DND-41 (cell line): Measurements from ENCODE around the gene GBP5.
A peak's percentile ranks its signal among the peaks of the same experiment; 100 is the strongest.

ENCODE experiments used
- ATAC-seq: fragments of 200-7000 bp; cut with Tn5 transposase; 3 replicates; pipeline ENCODE4 v1.9.1; 2021; ENCODE audit warnings: low read depth; ENCODE audit not compliant: insufficient read depth
- DNase-seq: peaks from one replicate; pipeline ENCODE4 v3.0.0-alpha.2; 2020
- H2AFZ ChIP-seq: 2 replicates; pipeline ENCODE4 v1.6.0; 2012; ENCODE audit warnings: low read depth, low read length
- H3K27ac ChIP-seq: 2 replicates; pipeline ENCODE4 v1.5.1; 2012; ENCODE audit warnings: low read length, inconsistent platforms
- H3K27me3 ChIP-seq: fragments of 200-600 bp; sonication (generic); 2 replicates; pipeline ENCODE4 v1.6.0; 2012; ENCODE audit warnings: low read length, mild to moderate bottlenecking, inconsistent platforms; ENCODE audit not compliant: insufficient read depth, poor library complexity
- H3K36me3 ChIP-seq: 2 replicates; pipeline ENCODE4 v1.5.1; 2012; ENCODE audit warnings: low read length, inconsistent platforms; ENCODE audit not compliant: insufficient read depth
- H3K4me1 ChIP-seq: 2 replicates; pipeline ENCODE4 v1.5.1; 2012; ENCODE audit warnings: mild to moderate bottlenecking, low read length; ENCODE audit not compliant: insufficient read depth
- H3K4me2 ChIP-seq: 2 replicates; pipeline ENCODE4 v1.6.0; 2012; ENCODE audit warnings: mild to moderate bottlenecking, moderate library complexity, low read length, inconsistent platforms; ENCODE audit not compliant: insufficient read depth
- H3K4me3 ChIP-seq, 2 experiments: fragments of 200-600 bp in 1 of 2; shearing (Covaris generic) in 1 of 2; 2 replicates each; pipeline ENCODE4 v1.5.1; 2012 to 2016; ENCODE audit warnings: inconsistent platforms in 2 of 2, low read length in 2 of 2, mild to moderate bottlenecking in 2 of 2, low read depth in 1 of 2, moderate library complexity in 1 of 2
- H3K79me2 ChIP-seq: 2 replicates; pipeline ENCODE4 v1.6.0; 2012; ENCODE audit warnings: low read length, inconsistent platforms; ENCODE audit not compliant: insufficient read depth
- H3K9ac ChIP-seq: 2 replicates; pipeline ENCODE4 v1.6.0; 2012; ENCODE audit warnings: low read depth, mild to moderate bottlenecking, inconsistent platforms, low read length, moderate library complexity
- H3K9me3 ChIP-seq: 2 replicates; pipeline ENCODE4 v1.5.1; 2012; ENCODE audit warnings: low read length, moderate library complexity, mild to moderate bottlenecking, inconsistent platforms; ENCODE audit not compliant: insufficient read depth, severe bottlenecking
- H4K20me1 ChIP-seq: 2 replicates; pipeline ENCODE4 v1.6.0; 2012; ENCODE audit warnings: low read length; ENCODE audit not compliant: insufficient read depth
- CTCF ChIP-seq: IDR thresholded peaks from 2 replicates; pipeline ENCODE4 v1.5.1; 2012; ENCODE audit warnings: borderline replicate concordance, low read length, moderate library complexity, mild to moderate bottlenecking; ENCODE audit not compliant: poor library complexity, severe bottlenecking; ENCODE audit errors: extremely low read depth
- EZH2 ChIP-seq: IDR thresholded peaks from 3 replicates; pipeline ENCODE4 v1.6.1; 2012; ENCODE audit warnings: borderline replicate concordance, low read depth, mild to moderate bottlenecking, moderate library complexity, low read length, inconsistent platforms; ENCODE audit not compliant: severe bottlenecking

GBP5 gene

GRCh38 chr1:89270423-89270822, 2.2 kb downstream of the GBP5 start:
- Histone ChIP-seq H2AFZ (no peak overlapping the region), H3K36me3 (peaks cover 57% of the 10 kb centered on the region), H4K20me1 (no peaks in the 10 kb centered on the region; the same call in 1 of the 2 replicates), H3K9me3 (peaks cover 2% of the 10 kb centered on the region), H3K27me3 (no peaks in the 10 kb centered on the region), H3K9ac (peak overlapping the region; percentile 66), H3K79me2 (peaks cover 78% of the 10 kb centered on the region), H3K4me2 (peak overlapping the region; percentile 88), H3K27ac (peak overlapping the region; percentile 87), H3K4me3 (peak overlapping the region; percentile 61 to 69), H3K4me1 (peaks cover 79% of the 10 kb centered on the region)
- TF ChIP-seq EZH2 (no peak), CTCF (no peak)
- no peak for DNase-seq
- no peak; the same call in 2 of the 3 replicates for ATAC-seq

GRCh38 chr1:89269277-89269676, 3.4 kb downstream of the GBP5 start:
- H3K27ac ChIP-seq = peak overlapping the region; percentile 87
- 0 out of 3 replicates have a peak, but pooled peaks have one; percentile 11 for ATAC-seq
- peaks cover 2% of the 10 kb centered on the region for H3K9me3 ChIP-seq
- H3K9ac ChIP-seq = peak overlapping the region; percentile 66
- peaks cover 67% of the 10 kb centered on the region for H3K36me3 ChIP-seq
- peak overlapping the region; percentile 61 to 69; a peak in 3 of 4 replicates for H3K4me3 ChIP-seq
- H3K4me2 ChIP-seq = peak overlapping the region; percentile 88
- TF ChIP-seq CTCF (no peak), EZH2 (no peak)
- peaks cover 86% of the 10 kb centered on the region for H3K79me2 ChIP-seq
- no peak overlapping the region for H2AFZ ChIP-seq
- H3K4me1 ChIP-seq = peaks cover 77% of the 10 kb centered on the region
- H4K20me1 ChIP-seq = no peaks in the 10 kb centered on the region; the same call in 1 of the 2 replicates
- DNase-seq = peak; percentile 48
- H3K27me3 ChIP-seq = no peaks in the 10 kb centered on the region

- H3K27ac ChIP-seq = peak overlapping the region; percentile 97
- peak overlapping the region in 1 of 2 experiments; percentile 15; a peak in 2 of 4 replicates for H3K4me3 ChIP-seq
- ATAC-seq = no peak
- H3K79me2 ChIP-seq = peaks cover 63% of the 10 kb centered on the region
- no peaks in the 10 kb centered on the region for H3K9me3 ChIP-seq
- peaks cover 80% of the 10 kb centered on the region for H3K36me3 ChIP-seq
- no peaks in the 10 kb centered on the region for H4K20me1 ChIP-seq
- H3K4me1 ChIP-seq = peaks cover 95% of the 10 kb centered on the region
- H3K27me3 ChIP-seq = no peaks in the 10 kb centered on the region
- no peak overlapping the region for H2AFZ ChIP-seq
- H3K4me2 ChIP-seq = peak overlapping the region; percentile 60
- no peak for DNase-seq
- H3K9ac ChIP-seq = peak overlapping the region; percentile 55
- TF ChIP-seq EZH2 (no peak), CTCF (no peak)
Observed at GRCh38 chr1:89262643-89263042, 10.0 kb downstream of the GBP5 start.
